Neutrophil (primary cell): Measurements from ENCODE around the gene TSPAN33.

ENCODE experiments used
- H3K27ac ChIP-seq: fragments of 200-600 bp; sonication (generic); 2 replicates; pipeline ENCODE4 v1.5.1; 2016; ENCODE audit warnings: mild to moderate bottlenecking, moderate library complexity
- H3K27me3 ChIP-seq: fragments of 200-600 bp; sonication (generic); 2 replicates; pipeline ENCODE4 v1.6.0; 2016; ENCODE audit warnings: mild to moderate bottlenecking
- H3K36me3 ChIP-seq: fragments of 200-600 bp; sonication (generic); 2 replicates; pipeline ENCODE4 v1.5.1; 2017
- H3K4me1 ChIP-seq, 2 experiments: fragments of 200-600 bp in 1 of 2; sonication (generic) in 1 of 2; 1 replicate in 1 of 2; 2 replicates in 1 of 2; pipeline versions ENCODE4 v1.5.1 to v1.6.1; 2013 to 2016; ENCODE audit warnings: low read depth in 1 of 2, low read length in 1 of 2, mild to moderate bottlenecking in 1 of 2, moderate library complexity in 1 of 2; ENCODE audit not compliant: control insufficient read depth in 1 of 2, insufficient read depth in 1 of 2
- H3K4me3 ChIP-seq, 2 experiments: fragments of 200-600 bp in 1 of 2; sonication (generic) in 1 of 2; 1 replicate in 1 of 2; 2 replicates in 1 of 2; pipeline ENCODE4 v1.5.1; 2013 to 2016; ENCODE audit warnings: low read depth in 1 of 2, low read length in 1 of 2, mild to moderate bottlenecking in 1 of 2, moderate library complexity in 1 of 2
- H3K9me3 ChIP-seq: fragments of 200-600 bp; sonication (generic); 2 replicates; pipeline ENCODE4 v1.5.1; 2016
- CTCF ChIP-seq: fragments of 200-600 bp; sonication (generic); IDR thresholded peaks from 2 replicates; pipeline ENCODE4 v1.5.1; 2016; ENCODE audit warnings: antibody characterized with exemption

The TSPAN33 gene

GRCh38 chr7:129189661-129190310 is 45.3 kb downstream of the TSPAN33 start:
- H3K4me3 ChIP-seq: no peak overlapping the region
- peaks cover 85% of the 10 kb centered on the region for H3K27me3 ChIP-seq
- H3K36me3 ChIP-seq: no peaks in the 10 kb centered on the region
- H3K9me3 ChIP-seq: no peaks in the 10 kb centered on the region
- TF ChIP-seq CTCF: no peak
- peaks cover 11 to 15% of the 10 kb centered on the region in 2 experiments for H3K4me1 ChIP-seq
- no peak overlapping the region for H3K27ac ChIP-seq

- Histone ChIP-seq H3K27me3 (peaks cover 70% of the 10 kb centered on the region), H3K4me3 (no peak overlapping the region), H3K9me3 (no peaks in the 10 kb centered on the region), H3K27ac (no peak overlapping the region), H3K36me3 (no peaks in the 10 kb centered on the region), H3K4me1 (peaks cover 11 to 15% of the 10 kb centered on the region in 2 experiments)
- TF ChIP-seq CTCF: no peak
These were observed 46.8 kb downstream of the TSPAN33 start for GRCh38 chr7:129191272-129191671.

GRCh38 chr7:129193892-129194291 is 49.4 kb downstream of the TSPAN33 start:
- peaks cover 59% of the 10 kb centered on the region for H3K27me3 ChIP-seq
- no peak overlapping the region for H3K27ac ChIP-seq
- TF ChIP-seq CTCF: no peak
- no peak overlapping the region for H3K4me3 ChIP-seq
- no peaks in the 10 kb centered on the region for H3K36me3 ChIP-seq
- H3K4me1 ChIP-seq: peaks cover 4 to 5% of the 10 kb centered on the region in 2 experiments
- H3K9me3 ChIP-seq: no peaks in the 10 kb centered on the region

GRCh38 chr7:129197771-129198170 is 53.3 kb downstream of the TSPAN33 start:
- H3K9me3 ChIP-seq: no peaks in the 10 kb centered on the region

GRCh38 chr7:129199406-129199805 is 54.9 kb downstream of the TSPAN33 start:
- no peak overlapping the region for H3K27ac ChIP-seq
- H3K9me3 ChIP-seq: no peaks in the 10 kb centered on the region
- H3K27me3 ChIP-seq: peaks cover 15% of the 10 kb centered on the region
- TF ChIP-seq CTCF: no peak
- no peak overlapping the region for H3K4me3 ChIP-seq
- H3K4me1 ChIP-seq: peaks cover 0 to 5% of the 10 kb centered on the region in 2 experiments
- no peaks in the 10 kb centered on the region for H3K36me3 ChIP-seq

More at GRCh38 chr7:129197771-129198170, 53.3 kb downstream of the TSPAN33 start:
- no peak overlapping the region for H3K27ac ChIP-seq
- no peaks in the 10 kb centered on the region for H3K36me3 ChIP-seq
- no peak overlapping the region for H3K4me3 ChIP-seq
- peaks cover 0 to 5% of the 10 kb centered on the region in 2 experiments for H3K4me1 ChIP-seq
- no peak for TF ChIP-seq CTCF
- H3K27me3 ChIP-seq: peaks cover 20% of the 10 kb centered on the region
